HG03280 (cell line): ENCODE measurements around the gene INSR.
A peak's percentile ranks its signal among the peaks of the same experiment; 100 is the strongest.
"Not testable (repeated sequence)": the region's sequence is repeated elsewhere in the genome, so short reads cannot be mapped to it uniquely, and the experiment has no call there.

ENCODE experiments used
- ATAC-seq: cut with Tn5 transposase; IDR thresholded peaks from one replicate; pipeline ENCODE4 v1.9.1; 2021; ENCODE audit warnings: mild to moderate bottlenecking, moderate library complexity; ENCODE audit not compliant: unreplicated experiment

Gene INSR

DNA sequence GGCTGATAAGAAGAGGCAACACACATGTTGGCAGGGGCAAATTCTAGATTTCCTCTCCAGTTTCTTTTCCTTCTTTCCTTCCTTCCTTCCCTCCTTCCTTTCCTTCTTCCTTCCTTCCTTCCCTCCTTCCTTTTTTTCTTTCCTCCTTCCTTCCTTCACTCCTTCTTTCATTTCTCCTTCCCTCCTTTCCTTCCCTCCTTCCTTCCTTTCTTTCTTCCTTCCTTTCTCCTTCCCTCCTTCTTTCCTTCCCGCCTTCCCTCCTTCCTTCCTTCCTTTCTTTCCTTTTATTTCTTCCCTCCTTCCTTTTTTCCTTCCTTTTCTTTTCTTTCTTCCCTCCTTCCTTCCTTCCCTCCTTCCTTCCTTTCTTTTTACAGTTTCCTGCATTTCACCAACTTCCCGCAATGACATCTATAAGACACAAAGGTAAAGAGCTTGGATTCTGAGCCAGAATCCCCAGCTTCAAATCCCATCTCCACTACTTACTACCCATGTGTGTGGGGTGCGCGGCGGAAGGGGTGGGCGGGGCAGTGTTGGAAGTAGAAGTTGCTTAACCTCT is 35.3 kb downstream of the INSR start:
- ATAC-seq, result no peak

DNA sequence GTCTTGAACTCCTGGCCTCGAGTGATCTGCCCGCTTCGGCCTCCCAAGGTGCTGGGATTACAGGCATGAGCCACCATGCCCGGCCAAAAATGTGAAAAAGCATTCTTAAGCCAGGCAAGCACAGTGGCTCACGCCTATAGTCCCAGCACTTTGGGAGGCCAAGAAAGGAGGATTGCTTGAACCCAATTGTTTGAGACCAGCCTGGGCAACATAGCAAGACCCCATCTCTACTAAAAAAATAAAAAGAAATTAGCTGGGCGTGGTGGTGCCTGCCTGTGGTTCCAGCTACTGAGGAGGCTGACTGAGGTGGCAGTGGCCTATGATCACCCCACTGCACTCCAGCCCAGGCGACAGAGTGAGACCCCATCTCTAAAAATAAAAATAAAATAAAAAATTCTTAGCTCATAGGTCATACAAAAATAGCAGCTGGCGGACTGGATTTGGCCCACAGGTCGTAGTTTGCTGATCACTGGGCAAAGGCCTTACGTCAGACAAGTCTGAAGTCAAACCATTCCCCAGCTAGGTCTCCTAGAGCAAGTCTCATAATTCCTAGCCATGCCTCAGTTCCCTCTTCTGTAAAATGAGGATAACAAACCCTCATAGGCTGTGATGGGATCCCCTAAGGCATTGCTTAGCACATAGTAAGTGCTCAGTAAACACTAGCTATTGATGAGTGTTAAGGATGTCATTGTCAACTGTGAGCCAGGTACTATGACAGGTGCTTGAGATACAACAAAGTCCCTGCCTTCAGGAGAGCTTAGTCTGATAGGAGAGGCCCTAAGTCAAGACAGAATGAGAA is 36.0 kb downstream of the INSR start:
- no peak for ATAC-seq

DNA sequence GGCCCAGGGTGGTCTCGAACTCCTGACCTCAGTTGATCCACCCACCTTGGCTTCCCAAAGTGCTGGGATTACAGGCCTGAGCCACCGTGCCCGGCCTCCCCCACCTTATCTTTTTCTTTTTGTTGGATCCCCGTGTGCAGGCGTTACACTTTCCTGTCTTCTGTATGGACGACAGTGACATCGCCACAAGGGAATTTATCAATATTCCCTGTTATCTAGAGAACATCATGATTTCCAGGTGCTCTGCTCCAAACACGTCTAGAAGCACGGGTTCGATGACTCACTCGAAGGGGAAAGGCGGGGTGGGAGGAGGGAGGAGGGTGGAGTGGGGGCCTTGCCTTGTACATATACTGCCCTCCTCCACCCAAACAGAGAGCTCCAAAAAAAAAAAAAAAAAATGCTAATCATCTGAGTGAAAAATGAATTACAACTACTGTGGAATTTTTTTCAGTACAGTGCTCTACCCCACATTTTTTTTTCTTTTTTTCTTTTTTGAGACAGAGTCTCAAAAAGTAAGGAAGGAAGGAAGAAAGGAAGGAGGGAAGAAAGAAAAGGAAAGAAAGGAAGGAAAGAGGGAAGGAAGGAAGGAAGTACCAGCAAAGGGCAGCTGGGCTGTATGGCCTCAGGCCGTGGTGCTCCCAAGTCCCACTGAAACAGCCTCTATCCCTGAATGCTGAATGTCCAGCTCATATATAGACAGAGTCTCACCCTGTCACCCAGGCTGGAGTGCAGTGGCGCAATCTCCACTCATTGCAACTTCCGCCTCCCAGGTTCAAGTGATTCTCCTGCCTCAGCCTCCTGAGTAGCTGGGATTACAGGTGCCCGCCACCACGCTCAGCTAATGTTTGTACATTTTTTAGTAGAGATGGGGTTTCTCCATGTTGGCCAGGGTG is 36.8 kb downstream of the INSR start:
- ATAC-seq, result no peak

DNA sequence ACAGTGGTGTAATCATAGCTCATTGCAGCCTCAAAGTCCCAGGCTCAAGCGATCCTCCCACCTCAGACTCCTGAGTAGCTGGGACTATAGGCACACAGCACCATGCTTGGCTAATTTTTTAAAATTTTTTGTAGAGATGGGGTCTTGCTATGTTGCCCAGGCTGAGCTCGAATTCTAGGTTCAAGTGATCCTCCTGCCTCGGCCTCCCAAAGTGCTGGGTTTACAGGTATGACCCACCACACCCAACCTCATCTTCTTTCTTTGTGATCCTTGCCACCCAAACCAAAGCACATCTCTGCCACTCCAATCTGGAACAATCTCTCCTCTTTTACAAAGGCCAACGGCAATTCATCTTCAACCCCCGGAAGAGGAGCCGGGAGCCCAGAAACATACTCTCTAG is 38.6 kb downstream of the INSR start:
- ATAC-seq, result no peak

DNA sequence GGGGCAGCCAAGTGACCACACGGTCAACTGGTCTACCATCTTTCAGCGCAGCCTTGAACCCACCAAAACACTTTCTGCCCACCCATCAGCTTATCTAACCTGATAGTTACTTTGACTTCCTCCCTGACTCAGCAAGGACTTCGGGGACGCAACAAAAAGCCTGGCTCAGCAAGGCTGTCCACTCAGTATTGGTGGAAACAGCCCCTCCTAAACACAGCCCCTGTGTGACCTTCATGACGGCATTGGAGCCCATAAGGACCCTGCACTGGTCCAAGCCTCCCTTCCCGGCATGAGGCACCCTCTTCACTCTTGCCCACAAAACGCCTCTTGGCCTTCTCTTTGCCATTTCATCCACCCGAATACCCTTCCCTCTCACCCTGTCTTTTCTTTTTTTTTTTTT is 39.1 kb downstream of the INSR start:
- no peak for ATAC-seq

DNA sequence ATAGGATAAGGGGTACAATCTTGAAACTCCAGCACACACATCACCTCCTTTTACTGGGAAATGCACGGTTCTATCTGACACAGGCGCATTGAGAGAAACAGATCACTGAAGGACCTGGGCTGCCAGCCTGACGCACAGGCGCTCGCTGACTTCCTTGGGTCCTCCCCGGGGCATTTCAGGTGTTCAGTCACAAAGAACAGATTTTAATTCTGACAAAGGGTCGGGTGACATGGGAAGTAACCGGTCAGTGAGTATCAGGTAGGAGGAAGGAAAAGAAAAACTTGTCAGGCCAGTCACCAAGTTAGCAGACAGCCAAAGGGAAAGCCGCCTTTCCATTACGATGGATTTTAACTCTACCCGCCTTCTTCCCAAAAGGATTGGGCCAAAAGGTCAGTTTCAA is 39.6 kb downstream of the INSR start:
- no peak for ATAC-seq

DNA sequence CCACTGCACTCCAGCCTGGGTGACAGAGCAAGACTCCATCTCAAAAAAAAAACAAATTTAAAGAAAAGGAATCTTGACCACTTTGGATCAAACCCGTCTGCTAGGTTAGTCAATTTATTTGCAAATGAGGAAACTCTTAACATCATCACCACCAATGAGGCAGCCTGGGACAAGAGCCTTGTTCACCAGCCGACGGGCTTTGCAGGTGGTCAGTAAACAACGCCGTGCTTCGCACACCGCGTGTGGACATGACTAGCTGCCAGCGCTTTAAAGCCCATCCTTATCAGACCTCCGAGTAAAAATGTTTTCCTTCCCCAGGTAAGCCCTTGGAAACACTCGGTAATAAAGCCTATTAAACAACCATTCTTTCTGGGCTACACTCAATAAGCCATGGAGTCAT is 41.9 kb downstream of the INSR start:
- no peak for ATAC-seq

DNA sequence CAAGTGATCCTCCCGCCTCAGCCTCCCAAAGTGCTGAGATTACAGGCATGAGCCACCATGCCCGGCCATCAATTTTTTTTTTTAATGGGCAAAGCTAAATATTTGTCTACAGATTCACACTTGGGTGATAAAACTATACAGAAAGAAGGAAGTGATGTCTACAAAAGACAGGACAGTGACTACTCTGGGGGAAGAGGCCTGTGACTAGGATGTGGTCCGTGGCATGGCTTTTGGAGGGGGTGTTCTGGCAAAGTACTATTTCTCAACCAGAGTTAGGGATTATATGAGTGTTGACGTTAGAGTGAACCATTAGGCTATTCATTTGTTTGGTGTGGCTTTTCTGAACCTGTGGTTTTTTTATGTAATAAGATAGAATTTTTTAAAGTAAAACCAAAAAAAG is 42.7 kb downstream of the INSR start:
- ATAC-seq, result no peak

DNA sequence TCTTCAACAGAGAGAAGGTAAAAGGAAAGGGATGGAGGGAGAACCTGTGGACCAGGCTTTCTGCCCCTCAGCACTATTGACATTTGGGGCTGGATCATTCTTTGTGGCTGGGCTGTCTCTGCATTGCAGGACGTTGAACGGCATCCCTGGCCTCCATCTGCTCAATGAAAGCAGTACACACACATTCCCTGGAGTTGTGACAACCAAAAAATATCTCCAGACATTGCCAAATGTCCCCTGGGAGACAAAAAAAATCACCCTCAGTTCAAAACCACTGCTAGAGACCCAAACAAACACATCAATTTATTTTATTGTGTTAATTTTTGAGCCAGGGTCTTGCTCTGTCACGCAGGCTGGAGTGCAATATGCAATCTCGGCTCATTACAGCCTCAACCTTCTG is 43.3 kb downstream of the INSR start:
- no peak for ATAC-seq

DNA sequence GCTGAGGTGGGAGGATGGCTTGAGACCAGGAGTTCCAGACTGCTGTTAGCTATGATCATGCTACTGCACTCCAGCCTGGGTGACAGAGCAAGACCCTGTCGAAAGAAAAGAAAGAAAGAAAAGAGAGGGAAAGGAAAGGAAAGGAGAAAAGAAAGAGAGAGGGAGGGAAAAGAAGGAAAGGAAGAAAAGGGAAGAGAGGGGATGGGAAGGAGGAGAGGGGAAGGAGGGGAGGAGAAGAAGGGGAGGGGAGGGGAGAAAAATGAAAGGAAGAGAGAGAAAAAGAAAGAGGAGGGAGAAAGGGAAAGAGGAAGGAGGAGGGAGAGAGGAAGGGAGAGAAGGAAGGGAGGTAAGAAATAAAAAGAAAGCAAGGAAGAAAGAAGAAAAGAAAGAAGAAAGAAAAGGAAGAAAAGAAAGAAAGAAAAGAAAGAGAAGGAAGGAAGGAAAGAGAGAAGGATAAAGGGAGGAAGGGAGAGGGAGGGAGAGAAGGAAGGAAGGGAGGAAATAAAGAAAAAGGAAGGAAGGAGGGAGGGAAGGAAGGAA is 44.1 kb downstream of the INSR start:
- no peak for ATAC-seq

DNA sequence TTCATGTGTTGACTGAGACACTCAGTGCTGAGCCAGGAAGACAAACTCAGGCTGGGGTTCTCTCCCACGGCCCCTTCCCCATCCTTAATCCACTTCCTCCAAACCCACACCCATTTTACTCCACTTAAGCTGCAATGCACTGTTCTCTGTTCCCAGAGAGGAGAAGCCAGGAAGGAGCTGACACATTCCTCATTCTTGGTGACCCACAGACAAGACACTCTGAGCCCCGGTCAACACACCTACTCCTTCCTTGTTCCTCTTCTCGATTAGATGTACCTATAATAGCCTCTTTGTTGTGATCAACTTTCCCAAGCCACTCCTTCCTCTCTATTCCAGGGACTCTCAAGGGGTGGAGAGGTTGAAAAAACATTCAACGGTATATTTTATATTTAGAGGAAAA is 47.1 kb downstream of the INSR start:
- no peak for ATAC-seq

DNA sequence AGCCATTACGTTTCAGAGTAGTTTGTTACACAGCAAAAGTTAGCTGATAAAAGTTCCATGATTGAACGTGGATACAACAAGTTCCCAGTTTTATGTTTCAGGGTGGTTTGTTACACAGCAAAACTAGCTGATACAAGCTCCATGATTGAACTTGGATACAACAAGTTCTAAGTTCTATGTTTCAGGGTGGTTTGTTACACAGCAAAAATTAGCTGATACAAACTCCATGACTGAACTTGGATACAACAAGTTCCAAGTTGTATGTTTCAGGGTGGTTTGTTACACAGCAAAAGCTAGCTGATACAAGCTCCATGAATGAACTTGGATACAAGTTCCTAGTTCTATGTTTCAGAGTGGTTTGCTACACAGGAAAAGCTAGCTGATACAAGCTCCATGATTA is 47.6 kb downstream of the INSR start:
- no peak for ATAC-seq

DNA sequence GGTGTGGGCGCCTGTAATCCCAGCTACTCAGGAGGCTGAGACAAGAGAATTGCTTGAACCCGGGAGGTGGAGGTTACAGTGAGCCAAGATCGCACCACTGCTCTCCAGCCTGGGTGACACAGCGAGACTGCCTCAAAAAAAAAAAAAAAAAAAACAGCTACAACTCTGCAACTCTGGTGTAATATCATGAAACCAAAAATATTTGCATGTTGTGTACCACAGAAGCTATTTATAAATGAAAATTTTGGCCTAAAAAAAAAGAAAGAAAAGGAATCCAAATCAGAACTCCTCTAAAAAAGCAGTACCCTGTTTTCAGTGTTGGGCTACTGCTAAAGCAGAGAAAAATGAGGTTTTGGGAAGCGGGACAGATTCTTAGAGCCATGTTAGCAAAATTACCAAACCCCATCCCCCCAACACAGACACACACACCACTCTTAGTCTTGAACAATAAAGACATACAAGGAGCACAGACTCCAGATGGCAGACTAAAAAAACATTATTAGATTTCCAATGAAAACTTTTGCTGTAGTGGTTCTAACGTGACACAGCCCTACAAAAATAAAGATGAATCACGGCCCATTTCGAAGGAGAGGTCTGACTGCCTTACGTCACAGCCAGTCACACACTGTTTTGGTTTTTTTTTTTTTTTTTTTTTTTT is 51.5 kb downstream of the INSR start:
- ATAC-seq, result peak; percentile 46

DNA sequence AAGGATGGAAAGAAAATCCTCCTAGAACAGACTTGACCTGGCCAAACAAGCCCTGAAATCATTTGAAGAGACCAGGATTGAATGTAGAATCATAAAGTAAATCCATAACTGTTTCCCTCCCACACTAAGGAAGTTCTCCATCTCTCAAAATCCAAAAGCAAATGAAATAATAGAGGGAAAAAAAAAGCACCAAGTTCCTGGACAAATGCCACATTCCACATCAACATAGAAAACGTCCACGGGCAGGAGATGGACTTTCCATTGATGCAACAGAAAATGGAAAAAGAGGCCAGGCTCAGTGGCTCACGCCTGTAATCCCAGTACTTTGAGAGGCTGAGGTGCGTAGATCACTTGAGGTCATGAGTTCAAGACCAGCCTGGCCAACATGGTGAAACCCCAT is 56.2 kb downstream of the INSR start:
- no peak for ATAC-seq

DNA sequence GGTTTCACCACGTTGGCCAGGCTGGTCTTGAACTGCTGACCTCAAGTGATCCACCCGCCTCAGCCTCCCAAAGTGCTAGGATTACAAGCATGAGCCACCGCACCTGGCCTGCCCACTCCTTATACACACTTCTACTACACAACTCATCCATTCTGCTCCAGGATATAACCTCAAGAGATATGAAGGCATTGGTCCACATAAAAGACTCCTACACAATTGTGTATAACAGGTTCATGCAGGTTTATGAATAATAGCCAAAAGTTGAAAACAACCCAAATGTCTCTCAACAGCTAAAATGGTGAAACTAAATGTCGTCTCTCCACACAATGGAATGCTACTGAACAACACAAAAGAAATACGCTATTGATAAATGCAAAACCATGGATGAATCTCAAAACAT is 58.1 kb downstream of the INSR start:
- ATAC-seq, result no peak

DNA sequence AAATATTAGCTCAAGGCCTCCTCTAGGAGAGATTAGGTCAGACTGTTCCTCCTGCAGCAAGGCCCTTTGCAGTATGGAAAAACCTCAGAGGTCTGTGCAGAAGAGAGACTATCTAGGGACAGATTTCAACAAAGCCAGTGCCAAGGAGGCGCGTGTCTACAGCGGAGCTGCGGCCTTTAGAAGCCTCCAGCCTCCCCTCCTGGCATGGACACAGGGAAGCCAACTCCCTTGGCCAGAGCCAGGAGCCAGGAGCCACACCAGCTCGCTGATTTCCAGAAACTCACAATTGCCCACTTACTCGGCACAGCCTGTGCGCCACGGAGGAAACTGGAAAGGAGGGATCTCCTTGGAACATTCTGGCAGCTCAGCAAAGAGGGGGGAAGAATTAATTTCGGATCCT is 63.4 kb downstream of the INSR start:
- no peak for ATAC-seq

DNA sequence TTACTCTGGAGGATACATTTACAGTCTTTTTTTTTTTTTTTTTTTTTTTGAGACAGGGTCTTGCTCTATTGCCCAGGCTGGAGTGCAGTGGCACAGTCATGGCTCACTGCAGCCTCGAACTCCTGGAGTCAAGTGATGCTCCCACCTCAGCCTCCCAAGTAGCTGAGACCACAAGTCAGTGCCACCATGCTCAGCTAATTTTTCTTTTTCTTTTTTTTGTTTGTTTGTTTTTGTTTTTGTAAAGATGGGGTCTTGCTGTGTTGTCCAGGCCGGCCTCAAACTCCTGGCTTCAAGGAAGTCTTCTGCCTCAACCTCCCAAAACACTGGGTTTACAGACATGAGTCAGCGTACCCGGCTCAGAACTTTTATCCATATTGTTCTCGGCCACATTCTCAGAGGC is 64.5 kb downstream of the INSR start:
- no peak for ATAC-seq

DNA sequence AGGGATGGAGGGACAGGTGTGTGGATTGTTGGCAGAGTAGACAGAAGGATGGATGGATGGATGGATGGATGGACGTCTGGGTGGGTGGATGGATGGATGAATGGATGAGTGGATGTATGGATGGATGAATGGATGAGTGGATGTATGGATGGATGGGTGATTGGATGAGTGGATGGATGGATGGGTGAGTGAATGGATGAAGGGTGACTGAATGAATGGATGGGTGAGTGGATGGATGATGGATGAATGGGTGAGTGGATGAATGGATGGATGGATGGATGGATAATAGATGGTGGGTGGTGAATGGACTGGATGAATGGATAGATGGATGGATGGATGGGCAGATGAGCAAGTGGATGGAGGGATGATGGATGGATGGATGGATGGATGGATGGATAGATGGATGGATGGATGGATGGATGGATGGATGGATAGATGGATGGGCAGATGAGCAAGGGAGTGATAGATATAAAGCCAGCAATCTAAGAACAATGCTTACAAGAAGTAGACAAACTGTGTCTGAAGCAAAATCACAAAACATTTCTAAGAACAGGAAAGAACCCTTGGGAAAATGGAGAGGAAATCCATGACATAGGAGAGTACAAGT is 65.2 kb downstream of the INSR start:
- ATAC-seq, result no peak

DNA sequence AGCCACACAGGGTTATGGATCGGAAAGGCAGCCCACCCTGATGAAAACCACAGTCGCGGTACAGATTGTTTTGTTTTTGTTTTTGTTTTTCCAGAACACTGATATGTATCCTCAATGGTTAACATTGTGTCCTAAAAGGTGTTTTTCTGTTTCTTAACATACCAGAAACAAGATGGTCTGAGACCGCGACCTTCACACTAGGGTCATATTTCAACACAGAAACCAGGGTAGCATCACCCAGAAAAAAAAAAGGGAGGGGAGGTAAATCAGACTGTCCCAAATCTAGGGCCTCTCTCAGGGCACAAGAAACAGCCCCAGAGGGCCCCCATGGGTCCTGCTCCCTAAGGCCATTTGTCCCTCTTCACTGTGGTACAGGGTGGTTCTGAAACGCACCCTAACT is 66.5 kb downstream of the INSR start:
- no peak for ATAC-seq

DNA sequence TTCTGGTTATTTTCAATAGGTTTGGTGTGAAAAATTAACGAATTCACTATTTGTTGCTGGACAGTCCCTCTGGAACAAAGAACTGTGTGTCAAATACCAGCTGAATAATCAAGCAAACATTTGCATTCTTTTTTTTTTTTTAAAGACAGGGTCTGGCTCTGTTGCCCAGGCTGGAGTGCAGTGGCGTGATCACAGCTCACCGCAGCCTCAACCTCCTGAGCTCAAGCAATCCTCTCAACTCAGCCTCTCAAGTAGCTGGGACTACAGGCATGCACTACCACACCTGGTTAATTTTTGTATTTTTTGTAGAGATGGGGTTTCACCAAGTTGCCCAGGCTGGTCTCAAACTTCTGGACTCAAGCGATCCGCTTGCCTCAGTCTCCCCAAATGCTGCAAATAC is 67.1 kb downstream of the INSR start:
- ATAC-seq, result not testable (repeated sequence)

DNA sequence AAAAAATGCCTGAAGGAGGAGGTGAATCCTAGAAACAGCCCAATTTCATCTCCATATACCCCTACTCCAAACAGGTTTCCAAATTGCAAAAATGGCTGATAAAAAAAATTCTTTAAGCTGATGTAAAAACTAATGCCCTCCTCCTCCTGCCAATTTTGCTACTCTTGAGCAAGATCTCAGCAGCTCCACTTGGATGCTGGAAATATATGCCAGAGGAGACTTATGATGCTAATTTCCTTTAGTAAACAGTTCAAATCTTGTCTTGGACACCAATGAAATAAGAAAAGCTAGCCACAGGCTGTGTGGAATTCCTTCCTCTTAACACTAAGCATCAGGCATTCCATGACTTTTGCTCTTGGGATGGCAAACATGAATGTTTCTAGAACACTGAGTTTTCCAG is 67.5 kb downstream of the INSR start:
- ATAC-seq, result no peak
